Heart right ventricle (tissue), 16 donors: ENCODE results near the gene OR8K3. TPM values are rescaled to one million over a fixed set of nuclear protein-coding genes. Genes with fewer than 3 reads are reported as not detected.

Experiments used
- ATAC-seq, 8 donors: fragments of 200-7000 bp; cut with Tn5 transposase; one replicate each; pipeline ENCODE4 v1.9.1; 2020; ENCODE audit warnings: mild to moderate bottlenecking in 8 of 8, moderate library complexity in 8 of 8, moderate number of reproducible peaks in 1 of 8
- DNase-seq, 2 donors: peaks; one replicate each; pipeline ENCODE4 v3.0.0-alpha.2; 2020
- H3K27ac ChIP-seq, 10 donors: fragments of 200-600 bp; sonication (generic) in 2 of 10; one replicate each; pipeline versions ENCODE4 v1.5.0 to v1.8.0; 2020 to 2022; ENCODE audit warnings: mild to moderate bottlenecking in 3 of 10
- H3K27me3 ChIP-seq, 7 donors: fragments of 200-600 bp; one replicate each; pipeline ENCODE4 v1.8.0; 2021 to 2022; ENCODE audit warnings: mild to moderate bottlenecking in 2 of 7
- H3K36me3 ChIP-seq, 9 donors: fragments of 200-600 bp; sonication (generic) in 1 of 9; one replicate each; pipeline versions ENCODE4 v1.5.0 to v1.8.0; 2020 to 2022; ENCODE audit warnings: mild to moderate bottlenecking in 2 of 9
- H3K4me1 ChIP-seq, 9 donors: fragments of 200-600 bp; sonication (generic) in 1 of 9; one replicate each; pipeline versions ENCODE4 v1.5.0 to v1.8.0; 2020 to 2022; ENCODE audit warnings: mild to moderate bottlenecking in 4 of 9
- H3K4me3 ChIP-seq, 10 donors: fragments of 200-600 bp; sonication (generic) in 2 of 10; one replicate each; pipeline versions ENCODE4 v1.5.0 to v1.8.0; 2020 to 2022; ENCODE audit warnings: mild to moderate bottlenecking in 7 of 10, moderate library complexity in 2 of 10
- H3K9me3 ChIP-seq, 11 donors: fragments of 200-600 bp in 10 of 11; sonication (generic) in 2 of 11; one replicate each; pipeline versions ENCODE4 v1.5.0 to v1.8.0; 2013 to 2022; ENCODE audit warnings: mild to moderate bottlenecking in 2 of 11, control low read depth in 1 of 11, moderate library complexity in 1 of 11
- WGBS, 2 donors: extraction: QIAGEN DNeasy Blood & Tissue Kit; methylation state at CpG; one replicate each; pipeline ENCODE4 v1.1.7; 2013; ENCODE audit warnings: inconsistent platforms in 1 of 2; 5-methylcytosine and 5-hydroxymethylcytosine counted together
- intact Hi-C, 10 donors: fragments of 100-400 bp; cut with DNase I; formaldehyde crosslinking; loops; one replicate each; pipeline versions ENCODE4 v1.11.1 to v1.14.2; 2022
- polyA plus RNA-seq, 2 donors: library from polyadenylated mRNA; stranded (reverse); fragments of 200-250 nt; gene quantifications; one replicate each; pipeline ENCODE4 v1.2.3, GENCODE V29; 2013
- total RNA-seq, 10 donors: library from RNA; stranded (reverse); fragmentation: NEBNext Ultra II Directional in 3 of 10; extraction: Animal tissue kit (Norgen Biotek cat#: 25700) in 3 of 10; gene quantifications; one replicate each; pipeline versions ENCODE4 v1.2.1 to v1.2.4, GENCODE V29; 2021 to 2023
- TF ChIP-seq, protein P1 (sequence below), 9 donors: fragments of 200-600 bp; sonication (generic) in 2 of 9; IDR thresholded peaks; one replicate each; pipeline versions ENCODE4 v1.5.0 to v1.8.0; 2021 to 2022; ENCODE audit warnings: antibody characterized with exemption in 9 of 9, mild to moderate bottlenecking in 5 of 9, moderate library complexity in 1 of 9
- donor health status: Arrhythmogenic right ventricular cardiomyopathy.
- donor health status: ischemic (EF 13 %, LVEDD 7.1; RV severe dilation, severe dysfunction).
- donor health status: healthy with polysubstance abuse.
- donor health status: DM: no; HTN: yes; CAD: no.
- donor health status: DM: no; HTN: no; CAD: no.
- donor health status: ischemic (EF 25% LVEDD 6.9; RV normal size, moderate dysfunction).
- donor health status: ischemic (EF 25% LVEDD 5.7; RV mildly dilated, moderate dysfunction).
- donor health status: healthy.
- donor health status: DM: yes; HTN: yes; CAD: no.
- donor health status: Ischemic cardiomyopathy.
- donor health status: ischemic (EF 35%, LVEDD 5.7; RV mildly dilated, moderate dysfunction).
- donor health status: nonischemic (EF 11% LVEDD 7.7; RV severe dilation, severe dysfunction).
- donor health status: DM: yes; HTN: yes; CAD: no.
- donor health status: PGD.
- donor health status: ischemic (EF 29% LVEDD 5.4; RV normal size, mild dysfunction).
- donor health status: nonischemic (EF 23%, LVEDD 6.1; RV moderate dilation, normal function).

Gene OR8K3
- total and polyA plus RNA-seq, 12 donors, result not detected

DNA sequence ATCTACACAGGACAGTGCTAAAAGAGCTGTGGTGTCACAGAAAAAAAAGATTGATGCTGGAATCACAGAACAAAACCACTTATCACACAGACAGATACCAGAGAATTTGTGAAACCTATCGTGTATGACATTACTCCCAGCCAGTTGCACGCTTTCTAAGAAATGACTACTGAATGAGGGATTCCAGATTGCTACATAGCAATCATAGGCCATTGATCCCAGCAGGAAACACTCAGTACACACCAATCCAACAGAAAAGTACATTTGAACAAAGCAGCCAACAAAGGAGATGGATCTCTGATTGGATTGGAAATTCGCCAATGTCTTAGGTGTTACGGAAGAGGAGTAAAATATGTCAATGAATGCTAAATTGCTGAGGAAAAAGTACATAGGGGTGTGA is 18.0 kb upstream of the OR8K3 start:
- intact Hi-C loops, result no loop called here
- no peak for DNase-seq
- Histone ChIP-seq H3K9me3 (peaks cover 0 to 14% (median 0%) of the 10 kb centered on the region in 11 donors), H3K4me3 (no peak overlapping the region), H3K36me3 (no peaks in the 10 kb centered on the region), H3K4me1 (no peaks in the 10 kb centered on the region), H3K27ac (no peak overlapping the region), H3K27me3 (no peaks in the 10 kb centered on the region)
- TF ChIP-seq, protein P1, sequence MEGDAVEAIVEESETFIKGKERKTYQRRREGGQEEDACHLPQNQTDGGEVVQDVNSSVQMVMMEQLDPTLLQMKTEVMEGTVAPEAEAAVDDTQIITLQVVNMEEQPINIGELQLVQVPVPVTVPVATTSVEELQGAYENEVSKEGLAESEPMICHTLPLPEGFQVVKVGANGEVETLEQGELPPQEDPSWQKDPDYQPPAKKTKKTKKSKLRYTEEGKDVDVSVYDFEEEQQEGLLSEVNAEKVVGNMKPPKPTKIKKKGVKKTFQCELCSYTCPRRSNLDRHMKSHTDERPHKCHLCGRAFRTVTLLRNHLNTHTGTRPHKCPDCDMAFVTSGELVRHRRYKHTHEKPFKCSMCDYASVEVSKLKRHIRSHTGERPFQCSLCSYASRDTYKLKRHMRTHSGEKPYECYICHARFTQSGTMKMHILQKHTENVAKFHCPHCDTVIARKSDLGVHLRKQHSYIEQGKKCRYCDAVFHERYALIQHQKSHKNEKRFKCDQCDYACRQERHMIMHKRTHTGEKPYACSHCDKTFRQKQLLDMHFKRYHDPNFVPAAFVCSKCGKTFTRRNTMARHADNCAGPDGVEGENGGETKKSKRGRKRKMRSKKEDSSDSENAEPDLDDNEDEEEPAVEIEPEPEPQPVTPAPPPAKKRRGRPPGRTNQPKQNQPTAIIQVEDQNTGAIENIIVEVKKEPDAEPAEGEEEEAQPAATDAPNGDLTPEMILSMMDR (IDR thresholded peaks at IDR 0.05), result no peak
- 75 to 77% methylated on average over 4 of the region's 4 CpGs for WGBS, 2 donors
- no peak for ATAC-seq

DNA sequence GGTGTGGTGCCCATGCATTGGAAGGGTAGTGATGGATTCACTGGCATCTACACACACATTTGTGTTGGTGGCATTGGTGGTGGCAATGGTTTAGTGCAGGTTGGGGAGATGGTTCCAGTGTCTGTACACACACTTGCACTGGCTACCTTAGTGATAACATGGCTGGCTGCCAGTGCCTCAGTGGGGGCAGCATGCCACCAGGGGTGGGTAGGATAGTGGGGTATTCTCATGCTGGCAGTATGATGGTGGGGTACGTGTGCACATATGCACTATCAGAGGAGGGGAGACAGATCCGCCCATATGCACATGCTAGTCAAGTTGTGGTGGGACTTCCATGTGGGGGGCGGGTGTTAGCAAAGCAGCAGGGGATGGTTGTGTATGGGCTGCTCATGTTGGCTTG is 7.1 kb upstream of the OR8K3 start:
- intact Hi-C loops, result no loop called here
- H3K9me3 ChIP-seq, result peaks cover 0 to 41% (median 0%) of the 10 kb centered on the region in 11 donors
- ATAC-seq (no peak), DNase-seq (no peak)
- no peaks in the 10 kb centered on the region for H3K36me3 ChIP-seq
- no peak overlapping the region for H3K4me3 ChIP-seq
- 84% methylated on average over 3 of the region's 3 CpGs for WGBS, 2 donors
- H3K4me1 ChIP-seq, result no peaks in the 10 kb centered on the region
- no peak overlapping the region for H3K27ac ChIP-seq
- TF ChIP-seq, protein P1 (IDR thresholded peaks at IDR 0.05), result no peak
- H3K27me3 ChIP-seq, result no peaks in the 10 kb centered on the region

DNA sequence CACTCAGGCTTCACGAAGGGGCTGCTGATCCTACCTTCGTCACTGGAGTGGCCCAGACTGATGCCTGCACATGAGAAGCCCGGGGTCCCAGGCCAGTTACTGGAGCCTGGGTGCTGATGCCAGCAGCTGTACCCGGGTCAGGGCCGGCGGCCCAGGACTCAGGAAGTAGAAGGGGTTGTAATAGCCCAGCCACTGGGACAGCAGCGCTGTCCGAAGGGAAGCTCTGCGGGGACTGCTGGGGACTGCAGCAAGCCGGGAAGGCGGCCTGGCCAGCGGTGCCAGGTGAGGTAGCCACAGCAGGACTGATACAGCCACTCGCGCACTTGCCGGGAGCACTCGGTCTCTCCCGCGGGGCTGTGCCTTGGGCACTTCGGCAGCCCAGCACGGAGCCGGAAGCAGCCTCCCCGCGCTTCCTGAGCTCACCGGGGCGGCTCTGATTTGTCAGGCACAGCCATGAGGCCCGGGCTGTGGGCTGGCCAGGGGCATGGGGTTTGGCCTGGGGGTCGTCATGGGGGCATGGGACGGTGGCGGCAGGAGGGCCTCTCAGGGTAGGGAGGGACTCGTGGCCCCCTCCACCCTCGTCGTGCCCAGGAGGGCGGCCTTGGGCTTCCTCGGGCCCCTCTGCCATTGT is 17.0 kb downstream of the OR8K3 start:
- no peak overlapping the region for H3K27ac ChIP-seq
- no peaks in the 10 kb centered on the region for H3K27me3 ChIP-seq
- 90 to 91% methylated on average over 34 of the region's 34 CpGs for WGBS, 2 donors
- peaks cover 0 to 10% (median 0%) of the 10 kb centered on the region in 11 donors for H3K9me3 ChIP-seq
- TF ChIP-seq, protein P1 (IDR thresholded peaks at IDR 0.05), result no peak
- ATAC-seq, result no peak
- no peak overlapping the region for H3K4me3 ChIP-seq
- intact Hi-C loops, result no loop called here
- no peaks in the 10 kb centered on the region for H3K4me1 ChIP-seq
- DNase-seq, result peak in 1 of 2 donors; percentile 10
- no peaks in the 10 kb centered on the region for H3K36me3 ChIP-seq

DNA sequence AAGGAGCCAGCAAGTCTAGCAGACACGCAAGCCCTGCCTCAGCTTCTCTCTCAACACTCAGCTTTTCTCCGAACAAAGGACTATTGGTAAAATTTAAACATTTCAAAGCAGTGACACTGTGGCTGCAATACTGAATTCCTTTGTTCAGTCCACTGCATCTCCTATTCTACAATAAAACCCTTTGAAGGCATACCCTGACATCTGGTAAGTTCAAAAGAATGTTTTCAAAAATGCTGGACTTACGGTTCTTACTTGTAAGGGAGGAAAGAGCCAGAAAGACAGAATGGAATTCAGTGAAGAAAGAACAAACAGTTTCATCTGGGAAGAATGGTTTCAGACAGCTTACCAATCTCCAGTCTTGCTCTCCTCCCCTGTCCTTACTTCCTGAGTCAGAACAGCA is 18.2 kb downstream of the OR8K3 start:
- no peaks in the 10 kb centered on the region for H3K27me3 ChIP-seq
- H3K4me3 ChIP-seq, result no peak overlapping the region
- TF ChIP-seq, protein P1 (IDR thresholded peaks at IDR 0.05), result no peak
- WGBS, 2 donors, result 39 to 53% methylated on average over 3 of the region's 3 CpGs
- DNase-seq, result no peak
- peaks cover 0 to 16% (median 0%) of the 10 kb centered on the region in 11 donors for H3K9me3 ChIP-seq
- H3K4me1 ChIP-seq, result no peaks in the 10 kb centered on the region
- no peaks in the 10 kb centered on the region for H3K36me3 ChIP-seq
- ATAC-seq, result no peak
- no peak overlapping the region for H3K27ac ChIP-seq
- intact Hi-C loops, result no loop called here
